ENCODE results near the gene SND1. TPM values are rescaled to one million over a fixed set of nuclear protein-coding genes. Genes with fewer than 3 reads are reported as not detected.

The SND1 gene
- total and polyA plus RNA-seq, 2 of the 4 experiments (the other 2 are of a cell fraction) = 154 to 294 TPM

DNA sequence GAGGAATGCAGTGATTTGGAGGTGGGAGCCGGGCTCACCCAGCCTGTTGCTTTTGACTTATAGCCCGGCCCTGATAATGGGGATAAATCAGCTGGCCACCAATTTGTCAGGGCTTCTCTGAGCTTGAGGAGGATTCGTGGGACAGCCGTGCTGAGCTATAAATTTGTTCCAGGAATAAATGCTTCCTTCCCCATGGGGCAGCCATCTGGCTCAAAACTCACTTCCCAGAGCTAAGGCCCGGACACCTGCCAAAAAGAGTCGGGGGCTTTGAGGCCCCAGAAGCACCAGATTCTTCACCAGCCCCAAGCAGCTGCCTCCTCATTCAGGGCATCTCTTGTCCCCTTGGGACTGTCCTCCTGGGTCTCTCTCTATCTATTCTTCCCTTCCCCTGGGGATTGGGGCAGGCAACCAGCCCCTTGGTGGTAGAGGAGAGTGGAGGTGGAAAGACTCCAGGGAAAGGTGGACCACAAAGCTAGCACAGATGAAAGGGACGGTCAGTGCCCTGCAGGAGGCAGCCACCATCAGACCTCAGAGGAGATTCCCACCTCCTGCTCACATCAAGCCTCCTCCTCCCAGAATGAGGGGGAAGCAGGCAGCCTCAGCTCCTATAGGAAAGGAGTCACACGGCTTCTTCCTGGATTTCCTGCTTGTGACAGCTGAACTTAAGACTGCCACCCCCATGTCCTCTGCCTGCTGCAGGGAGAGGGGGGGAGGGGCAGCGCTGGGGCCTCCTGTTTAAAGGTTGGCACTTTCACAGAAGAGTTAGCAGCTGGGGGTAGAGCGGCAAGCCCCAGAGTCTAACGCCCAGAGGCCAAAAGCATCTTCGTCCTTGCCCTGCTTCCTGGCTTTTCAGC, 423.5 kb downstream of the SND1 start:
- Histone ChIP-seq H3K36me3 (ENCODE audit: control insufficient read depth, insufficient read depth, low read length) (peaks cover 43% of the 10 kb centered on the region), H2BK15ac (ENCODE audit: low read depth, low read length) (no peak overlapping the region), H2AK5ac (ENCODE audit: low read depth, low read length) (no peak overlapping the region), H3K23ac (ENCODE audit: low read depth, low read length) (no peak overlapping the region), H2AK9ac (replicated peaks; ENCODE audit: low read depth, low read length, poor library complexity) (no peak overlapping the region), H3K4me2 (ENCODE audit: low read depth, low read length) (no peak overlapping the region), H3K14ac (replicated peaks; ENCODE audit: low read depth, low read length) (no peak overlapping the region), H3K4ac (ENCODE audit: low read depth, low read length) (no peak overlapping the region), H3K4me3 (ENCODE audit: insufficient read depth, low read depth, low read length) (no peak overlapping the region), H4K5ac (ENCODE audit: low read depth, low read length) (no peak overlapping the region), H2AFZ (replicated peaks; ENCODE audit: low read length, poor library complexity) (no peak overlapping the region), H3K27me3 (ENCODE audit: control insufficient read depth, insufficient read depth, low read length) (no peaks in the 10 kb centered on the region), H3K9ac (ENCODE audit: low read depth, low read length) (no peak overlapping the region), H3K27ac (ENCODE audit: insufficient read depth, low read length) (no peak overlapping the region), H4K20me1 (ENCODE audit: insufficient read depth, low read length) (peaks cover 18% of the 10 kb centered on the region), H3K18ac (ENCODE audit: low read depth, low read length) (no peak overlapping the region), H2BK20ac (ENCODE audit: low read depth, low read length) (no peak overlapping the region), H3K9me3 (ENCODE audit: control insufficient read depth, insufficient read depth, low read length) (no peaks in the 10 kb centered on the region), H3K79me1 (ENCODE audit: low read depth in 1 of 2, low read length in 2 of 2) (peaks cover 0 to 27% of the 10 kb centered on the region in 2 experiments; a peak in 2 of 4 replicates), H4K8ac (ENCODE audit: low read depth in 2 of 2, low read length in 2 of 2) (no peak overlapping the region), H2BK5ac (ENCODE audit: low read depth, low read length, poor library complexity, severe bottlenecking) (no peak overlapping the region), H3K56ac (ENCODE audit: extremely low read depth, insufficient read depth, low read length) (no peak overlapping the region), H4K91ac (ENCODE audit: insufficient read depth, low read depth, low read length) (no peak overlapping the region), H2BK120ac (ENCODE audit: low read depth, low read length) (no peak overlapping the region), H3K4me1 (ENCODE audit: control insufficient read depth, insufficient read depth, low read length) (peaks cover 2% of the 10 kb centered on the region; the same call in 1 of the 2 replicates), H3K9me1 (ENCODE audit: insufficient read depth, low read length) (peaks cover 16% of the 10 kb centered on the region; the same call in 1 of the 2 replicates)
- POLR2A ChIA-PET (ENCODE audit: unreplicated experiment) = no interaction called here
- TF ChIP-seq RCOR1 (IDR thresholded peaks at IDR 0.05; ENCODE audit: insufficient replicate concordance, low read length) = no peak
- TF ChIP-seq RAD21 (IDR thresholded peaks at IDR 0.05; ENCODE audit: low read length) = no peak
- TF ChIP-seq, protein P1, sequence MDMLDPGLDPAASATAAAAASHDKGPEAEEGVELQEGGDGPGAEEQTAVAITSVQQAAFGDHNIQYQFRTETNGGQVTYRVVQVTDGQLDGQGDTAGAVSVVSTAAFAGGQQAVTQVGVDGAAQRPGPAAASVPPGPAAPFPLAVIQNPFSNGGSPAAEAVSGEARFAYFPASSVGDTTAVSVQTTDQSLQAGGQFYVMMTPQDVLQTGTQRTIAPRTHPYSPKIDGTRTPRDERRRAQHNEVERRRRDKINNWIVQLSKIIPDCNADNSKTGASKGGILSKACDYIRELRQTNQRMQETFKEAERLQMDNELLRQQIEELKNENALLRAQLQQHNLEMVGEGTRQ (IDR thresholded peaks at IDR 0.05; ENCODE audit: low read depth, low read length) = no peak
- no peak for TF ChIP-seq MXI1 (IDR thresholded peaks at IDR 0.05; ENCODE audit: borderline replicate concordance, low read depth, low read length)
- TF ChIP-seq RFX5 (IDR thresholded peaks at IDR 0.05; ENCODE audit: low read depth, low read length) = no peak
- no peak for TF ChIP-seq BHLHE40 (IDR thresholded peaks at IDR 0.05; ENCODE audit: low read depth, low read length)
- TF ChIP-seq, protein P2, sequence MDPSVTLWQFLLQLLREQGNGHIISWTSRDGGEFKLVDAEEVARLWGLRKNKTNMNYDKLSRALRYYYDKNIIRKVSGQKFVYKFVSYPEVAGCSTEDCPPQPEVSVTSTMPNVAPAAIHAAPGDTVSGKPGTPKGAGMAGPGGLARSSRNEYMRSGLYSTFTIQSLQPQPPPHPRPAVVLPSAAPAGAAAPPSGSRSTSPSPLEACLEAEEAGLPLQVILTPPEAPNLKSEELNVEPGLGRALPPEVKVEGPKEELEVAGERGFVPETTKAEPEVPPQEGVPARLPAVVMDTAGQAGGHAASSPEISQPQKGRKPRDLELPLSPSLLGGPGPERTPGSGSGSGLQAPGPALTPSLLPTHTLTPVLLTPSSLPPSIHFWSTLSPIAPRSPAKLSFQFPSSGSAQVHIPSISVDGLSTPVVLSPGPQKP (IDR thresholded peaks at IDR 0.05; ENCODE audit: borderline replicate concordance, low read depth, low read length) = no peak
- no peak for TF ChIP-seq CEBPB (IDR thresholded peaks at IDR 0.05; ENCODE audit: low read depth, low read length)
- no peak for TF ChIP-seq POLR2A (IDR thresholded peaks at IDR 0.05; ENCODE audit: low read depth, low read length)
- ATAC-seq (ENCODE audit: low read depth) (no peak), DNase-seq (no peak)
- no TSS peak for BruUV-seq (replicated peaks)
- intact Hi-C loops (cut with micrococcal nuclease) = no loop called here
- 86% methylated on average over 1 of the region's 12 CpGs; no CpG with 5 or more reads in 1 of the 2 experiments for WGBS, 2 experiments (ENCODE audit: extremely low coverage in 2 of 2, insufficient read length in 1 of 2)
- dilution Hi-C loops (cut with HindIII; ENCODE audit: low sequenced_read_pairs, unreplicated experiment) = no loop called here
- in situ Hi-C loops (cut with MboI; ENCODE audit: low sequenced_read_pairs) = no loop called here
- CTCF ChIA-PET = no interaction called here
